Putamen (tissue), 1 donor: ENCODE data around the gene ADTRP.

Source experiments
- DNase-seq: peaks from one replicate; pipeline ENCODE4 v3.0.0-alpha.2; 2016; ENCODE audit warnings: low spot score

ADTRP gene

GRCh38 chr6:11722805-11723631, 55.6 kb downstream of the ADTRP start:
- no peak for DNase-seq

- peak; percentile 9 for DNase-seq
Measured at GRCh38 chr6:11722220-11722619, 56.4 kb downstream of the ADTRP start.

GRCh38 chr6:11718463-11718862, 60.1 kb downstream of the ADTRP start:
- no peak for DNase-seq

- no peak for DNase-seq
Measured at GRCh38 chr6:11718031-11718430, 60.6 kb downstream of the ADTRP start.

GRCh38 chr6:11714798-11715285, 63.8 kb downstream of the ADTRP start:
- no peak for DNase-seq

- no peak for DNase-seq
Measured at GRCh38 chr6:11714116-11714797, 64.3 kb downstream of the ADTRP start.

GRCh38 chr6:11712760-11713159, 65.8 kb downstream of the ADTRP start:
- no peak for DNase-seq

- no peak for DNase-seq
Measured at GRCh38 chr6:11711984-11712711, 66.5 kb downstream of the ADTRP start.

GRCh38 chr6:11711003-11711983, 67.3 kb downstream of the ADTRP start:
- DNase-seq: no peak

- DNase-seq: no peak
Measured at GRCh38 chr6:11710311-11710761, 68.3 kb downstream of the ADTRP start.

- DNase-seq: no peak
Measured at GRCh38 chr6:11706171-11706570, 72.4 kb downstream of the ADTRP start.

- DNase-seq: no peak
Measured at GRCh38 chr6:11705483-11705882, 73.1 kb downstream of the ADTRP start.

GRCh38 chr6:11705069-11705468, 73.5 kb downstream of the ADTRP start:
- DNase-seq: no peak

GRCh38 chr6:11703725-11704124, 74.9 kb downstream of the ADTRP start:
- DNase-seq: no peak

GRCh38 chr6:11702500-11703130, 76.0 kb downstream of the ADTRP start:
- DNase-seq: no peak

GRCh38 chr6:11702089-11702488, 76.5 kb downstream of the ADTRP start:
- no peak for DNase-seq

GRCh38 chr6:11701573-11701972, 77.0 kb downstream of the ADTRP start:
- DNase-seq: no peak

- DNase-seq: peak; percentile 9
Measured at GRCh38 chr6:11700118-11700718, 78.4 kb downstream of the ADTRP start.

GRCh38 chr6:11699576-11699975, 79.0 kb downstream of the ADTRP start:
- DNase-seq: no peak
